PC-3 (cell line): ENCODE data around the gene MTFMT. TPM values are rescaled to one million over a fixed set of nuclear protein-coding genes. Genes with fewer than 3 reads are reported as not detected.

Source experiments
- ATAC-seq: fragments of 200-7000 bp; cut with Tn5 transposase; 2 replicates; pipeline ENCODE4 v1.9.1; 2020; ENCODE audit warnings: mild to moderate bottlenecking, moderate library complexity
- BruUV-seq: library from RNA; stranded (reverse); fragments of 400-500 nt; replicated peaks from 2 replicates; lab custom pipeline; 2021; lab: Mats Ljungman, UMichigan
- CTCF ChIA-PET: fragments of 300-600 bp; sonication (Branson Sonifier 250); formaldehyde crosslinking; loops from one replicate; lab custom pipeline; 2022; ENCODE audit warnings: antibody characterized with exemption; lab: Charles Lee
- POLR2A ChIA-PET: fragments of 300-600 bp; sonication (Branson Sonifier 250); formaldehyde crosslinking; loops from one replicate; lab custom pipeline; 2022; ENCODE audit warnings: antibody characterized with exemption; ENCODE audit not compliant: unreplicated experiment; lab: Charles Lee
- DNase-seq: peaks from one replicate; pipeline ENCODE4 v3.0.0-alpha.2; 2015
- H2AFZ ChIP-seq: fragments of 300-600 bp; sonication (generic); 2 replicates; pipeline ENCODE4 v1.6.0; 2016; ENCODE audit warnings: antibody characterized with exemption, low read length
- H3F3A ChIP-seq: fragments of 300-600 bp; sonication (generic); one replicate; pipeline ENCODE4 v1.6.0; 2017; ENCODE audit warnings: antibody characterized with exemption, low read length, control low read depth, mild to moderate bottlenecking; ENCODE audit not compliant: unreplicated experiment
- H3K27ac ChIP-seq: fragments of 300-600 bp; sonication (generic); 2 replicates; pipeline ENCODE4 v1.5.1; 2016; ENCODE audit warnings: mild to moderate bottlenecking, low read length
- H3K27me3 ChIP-seq: fragments of 300-600 bp; sonication (generic); 2 replicates; pipeline ENCODE4 v1.6.1; 2016; ENCODE audit warnings: low read length, mixed read lengths
- H3K36me3 ChIP-seq: fragments of 300-600 bp; sonication (generic); 2 replicates; pipeline ENCODE4 v1.6.1; 2016; ENCODE audit warnings: low read depth, mixed run types, low read length, mixed read lengths
- H3K4me1 ChIP-seq: fragments of 300-600 bp; sonication (generic); 2 replicates; pipeline ENCODE4 v1.5.1; 2016; ENCODE audit warnings: low read length; ENCODE audit not compliant: insufficient read depth
- H3K4me2 ChIP-seq: fragments of 300-600 bp; sonication (generic); 2 replicates; pipeline ENCODE4 v1.6.0; 2016; ENCODE audit warnings: low read length
- H3K4me3 ChIP-seq: fragments of 300-600 bp; sonication (generic); 2 replicates; pipeline ENCODE4 v1.5.1; 2016; ENCODE audit warnings: mild to moderate bottlenecking, low read length, mixed read lengths
- H3K79me2 ChIP-seq: fragments of 300-600 bp; sonication (generic); 2 replicates; pipeline ENCODE4 v1.6.1; 2017; ENCODE audit warnings: low read length, mixed read lengths
- H3K9ac ChIP-seq: fragments of 300-600 bp; sonication (generic); 2 replicates; pipeline ENCODE4 v1.6.0; 2016; ENCODE audit warnings: mild to moderate bottlenecking, low read length
- H3K9me2 ChIP-seq: fragments of 300-600 bp; sonication (generic); replicated peaks from 2 replicates; pipeline ENCODE4 v1.6.1; 2016; ENCODE audit warnings: mixed run types, low read length, mixed read lengths
- H3K9me3 ChIP-seq: fragments of 300-600 bp; sonication (generic); 2 replicates; pipeline ENCODE4 v1.6.1; 2016; ENCODE audit warnings: low read length, mixed read lengths
- H4K20me1 ChIP-seq: fragments of 300-600 bp; sonication (generic); 2 replicates; pipeline ENCODE4 v1.6.1; 2016; ENCODE audit warnings: low read length, mixed read lengths
- EZH2 ChIP-seq: fragments of 300-600 bp; sonication (generic); IDR thresholded peaks from one replicate; pipeline ENCODE4 v1.6.1; 2017; ENCODE audit warnings: antibody characterized with exemption, mild to moderate bottlenecking, low read length; ENCODE audit not compliant: unreplicated experiment
- EZH2phosphoT487 ChIP-seq: fragments of 300-600 bp; sonication (generic); IDR thresholded peaks from 2 replicates; pipeline ENCODE4 v1.6.1; 2018; ENCODE audit warnings: mild to moderate bottlenecking, antibody characterized with exemption, low read length, borderline replicate concordance
- intact Hi-C: fragments of 100-400 bp; cut with micrococcal nuclease; formaldehyde crosslinking; loops from 2 replicates; pipeline ENCODE4 v1.9.0; 2023
- total RNA-seq: library from RNA; depleted of rRNA; stranded (reverse); fragments of >200 nt; gene quantifications from 2 replicates; pipeline ENCODE4 v1.2.3, GENCODE V29; 2014
- TF ChIP-seq, protein P1 (sequence below): fragments of 300-600 bp; sonication (generic); conservative IDR thresholded peaks from 2 replicates; pipeline ENCODE4 v1.5.1; 2017; ENCODE audit warnings: antibody characterized with exemption, low read depth, mild to moderate bottlenecking, low read length

MTFMT gene
- total RNA-seq, 1 experiment from 2014 or later: 15.5 TPM

DNA sequence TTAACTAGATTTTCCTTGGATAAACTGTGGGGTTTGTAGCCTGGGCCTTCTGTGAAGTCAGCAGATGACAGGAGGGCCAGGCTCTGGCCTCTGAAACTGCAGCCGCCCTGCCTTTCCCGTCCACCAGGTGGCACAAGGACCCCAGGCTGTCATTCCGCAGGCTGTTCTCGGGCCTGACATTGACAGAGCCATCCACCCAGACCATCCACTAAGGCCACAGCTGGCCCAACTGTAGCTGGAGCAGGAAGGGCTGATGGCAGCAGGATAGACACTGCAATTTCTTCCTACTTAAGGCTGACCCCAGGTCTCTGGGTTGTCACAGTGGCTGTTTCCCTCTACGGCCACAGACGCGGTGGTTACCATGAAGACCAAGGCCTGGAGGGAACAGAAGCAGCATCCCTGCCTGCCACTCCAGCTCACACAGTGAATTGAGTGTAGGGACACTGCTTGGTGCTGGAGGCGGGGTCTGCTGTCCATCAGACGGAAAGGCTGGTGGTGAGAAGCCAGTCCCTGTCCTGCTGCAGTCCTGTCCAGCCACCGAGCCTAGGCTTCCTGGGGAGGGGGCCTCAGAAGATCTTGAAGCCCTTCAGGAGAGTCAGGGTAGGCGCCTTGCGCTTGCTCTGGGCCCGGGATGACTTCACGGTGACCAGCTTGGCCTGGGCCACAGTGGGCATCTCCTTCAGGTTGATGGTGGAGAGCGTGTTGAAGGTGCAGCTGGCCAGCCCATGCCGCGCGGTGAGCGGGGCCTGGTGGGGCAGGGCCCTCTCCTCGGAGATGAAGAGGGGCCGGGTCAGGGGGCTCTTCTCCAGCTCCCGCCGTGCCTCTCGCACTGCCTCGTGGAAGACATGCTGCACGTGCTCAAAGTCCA, 25.1 kb upstream of the MTFMT start:
- Histone ChIP-seq H3F3A (no peaks in the 10 kb centered on the region), H4K20me1 (no peaks in the 10 kb centered on the region), H3K4me1 (peaks cover 22% of the 10 kb centered on the region), H3K27ac (no peak overlapping the region), H3K4me2 (no peak overlapping the region), H3K27me3 (no peaks in the 10 kb centered on the region), H3K9me2 (no peaks in the 10 kb centered on the region), H3K9me3 (no peaks in the 10 kb centered on the region), H3K9ac (no peak overlapping the region), H3K4me3 (no peak overlapping the region), H3K79me2 (no peaks in the 10 kb centered on the region), H3K36me3 (no peaks in the 10 kb centered on the region), H2AFZ (no peak overlapping the region)
- BruUV-seq: no TSS peak
- intact Hi-C loops: loop anchor here (1.0 to 10.0 kb wide), 3 partner anchors 21 to 220 kb away; no protein-coding TSS in a partner anchor
- no peak for TF ChIP-seq EZH2
- TF ChIP-seq, protein P1, sequence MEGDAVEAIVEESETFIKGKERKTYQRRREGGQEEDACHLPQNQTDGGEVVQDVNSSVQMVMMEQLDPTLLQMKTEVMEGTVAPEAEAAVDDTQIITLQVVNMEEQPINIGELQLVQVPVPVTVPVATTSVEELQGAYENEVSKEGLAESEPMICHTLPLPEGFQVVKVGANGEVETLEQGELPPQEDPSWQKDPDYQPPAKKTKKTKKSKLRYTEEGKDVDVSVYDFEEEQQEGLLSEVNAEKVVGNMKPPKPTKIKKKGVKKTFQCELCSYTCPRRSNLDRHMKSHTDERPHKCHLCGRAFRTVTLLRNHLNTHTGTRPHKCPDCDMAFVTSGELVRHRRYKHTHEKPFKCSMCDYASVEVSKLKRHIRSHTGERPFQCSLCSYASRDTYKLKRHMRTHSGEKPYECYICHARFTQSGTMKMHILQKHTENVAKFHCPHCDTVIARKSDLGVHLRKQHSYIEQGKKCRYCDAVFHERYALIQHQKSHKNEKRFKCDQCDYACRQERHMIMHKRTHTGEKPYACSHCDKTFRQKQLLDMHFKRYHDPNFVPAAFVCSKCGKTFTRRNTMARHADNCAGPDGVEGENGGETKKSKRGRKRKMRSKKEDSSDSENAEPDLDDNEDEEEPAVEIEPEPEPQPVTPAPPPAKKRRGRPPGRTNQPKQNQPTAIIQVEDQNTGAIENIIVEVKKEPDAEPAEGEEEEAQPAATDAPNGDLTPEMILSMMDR: peak; percentile 79
- no peak for TF ChIP-seq EZH2phosphoT487
- DNase-seq: peak; percentile 65
- ChIA-PET POLR2A (interaction anchor here (0.6 kb wide), 1 partner anchor 232 kb away, joined by 3 read pairs; the partner anchor contains the start of gene PARP16), CTCF (interaction anchor here (0.5 to 0.6 kb wide), 3 partner anchors 85 to 250 kb away, joined by 4 to 7 read pairs (median 5); partner anchors contain the start of genes CLPX and RNU5B-1)
- ATAC-seq: peak; percentile 80

GRCh38 chr15:65052956-65053355, 23.5 kb upstream of the MTFMT start:
- CTCF ChIA-PET: no interaction called here
- BruUV-seq: no TSS peak
- ATAC-seq: no peak

More at GRCh38 chr15:65052956-65053355, 23.5 kb upstream of the MTFMT start:
- no peaks in the 10 kb centered on the region for H3K9me2 ChIP-seq
- H3K36me3 ChIP-seq: no peaks in the 10 kb centered on the region
- TF ChIP-seq EZH2: no peak
- no peak for TF ChIP-seq EZH2phosphoT487
- TF ChIP-seq, protein P1: no peak
- no peaks in the 10 kb centered on the region for H3K27me3 ChIP-seq
- no peak overlapping the region for H3K4me3 ChIP-seq
- DNase-seq: no peak
- no peaks in the 10 kb centered on the region for H3K79me2 ChIP-seq
- H4K20me1 ChIP-seq: no peaks in the 10 kb centered on the region
- POLR2A ChIA-PET: no interaction called here
- no peak overlapping the region for H3K9ac ChIP-seq
- no peaks in the 10 kb centered on the region for H3K9me3 ChIP-seq
- intact Hi-C loops: loop anchor here (10.0 kb wide), 1 partner anchor 222 kb away; no protein-coding TSS in a partner anchor
- H3K4me1 ChIP-seq: peaks cover 23% of the 10 kb centered on the region
- no peak overlapping the region for H3K27ac ChIP-seq
- no peaks in the 10 kb centered on the region for H3F3A ChIP-seq
- no peak overlapping the region for H2AFZ ChIP-seq
- H3K4me2 ChIP-seq: no peak overlapping the region
